ENCODE measurements around the gene ACOXL.

- no peak for TF ChIP-seq POLR2A (IDR thresholded peaks at IDR 0.05)
- TF ChIP-seq CTCF (IDR thresholded peaks at IDR 0.05): no peak
Measured at GRCh38 chr2:111094691-111095090, 362.3 kb downstream of the ACOXL start.

Data from right lobe of liver (tissue), 4 donors.